Activated CD4-positive, alpha-beta T cell treated with anti-CD3 and anti-CD28 coated beads, Interleukin-2, amount 50 U/mL, for 4 hours (primary cell): Measurements from ENCODE around the gene AIF1.

Experiments
- DNase-seq, 2 experiments: peaks; one replicate each; pipeline ENCODE4 v3.0.0-alpha.2; 2020

Gene AIF1

GRCh38 chr6:31665501-31666336 is 50.7 kb downstream of the AIF1 start, which contains the start of gene CSNK2B:
TSS of gene CSNK2B (plus strand) at chr6:31666080. CDS start at chr6:31666832, 752 bp downstream.
- peak; percentile 98 for DNase-seq

GRCh38 chr6:31666337-31666965 is 51.4 kb downstream of the AIF1 start:
- no peak for DNase-seq
